GM18861 (cell line): ENCODE measurements around the gene THSD4.
"Not testable (repeated sequence)": the region's sequence is repeated elsewhere in the genome, so short reads cannot be mapped to it uniquely, and the experiment has no call there.

Experiments
- ATAC-seq: cut with Tn5 transposase; IDR thresholded peaks from one replicate; pipeline ENCODE4 v1.9.1; 2021; ENCODE audit not compliant: unreplicated experiment

THSD4 gene

DNA sequence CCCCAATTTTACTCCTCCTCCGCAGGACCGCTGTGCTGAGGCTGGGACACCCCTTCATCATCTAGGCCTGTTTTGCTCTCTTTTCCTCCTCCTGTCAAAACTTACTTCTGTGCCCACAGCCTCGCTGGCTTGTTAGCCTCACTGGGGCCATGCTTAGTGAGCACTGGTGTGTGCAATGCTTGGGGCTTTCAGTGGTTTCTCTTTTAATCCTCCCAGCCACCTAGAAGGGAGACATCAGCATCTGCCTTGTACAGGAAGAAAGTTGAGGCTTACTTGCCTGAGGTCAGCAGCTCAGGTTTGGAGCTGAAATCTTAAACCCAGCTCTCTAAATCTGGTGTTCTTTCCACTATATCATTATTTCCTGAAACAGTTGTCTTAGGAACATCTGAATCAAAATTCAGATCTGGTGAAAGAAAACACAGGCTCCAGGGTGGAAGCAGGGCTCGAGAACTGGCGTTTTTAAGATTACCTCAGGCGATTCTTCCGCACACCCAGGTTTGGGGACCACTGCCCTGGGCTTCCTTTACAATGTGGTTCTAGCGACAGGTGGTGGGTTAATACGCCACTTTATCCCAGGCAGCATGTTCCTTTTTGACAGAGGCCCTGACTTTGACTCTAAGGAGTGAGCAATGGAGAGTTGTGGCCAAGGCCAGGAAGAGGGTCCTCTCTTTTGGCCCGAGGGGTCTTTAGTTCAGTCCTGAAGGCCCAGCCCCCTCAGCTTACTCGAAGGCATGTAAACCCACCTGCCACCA, 3.8 kb downstream of the THSD4 start:
- no peak for ATAC-seq

DNA sequence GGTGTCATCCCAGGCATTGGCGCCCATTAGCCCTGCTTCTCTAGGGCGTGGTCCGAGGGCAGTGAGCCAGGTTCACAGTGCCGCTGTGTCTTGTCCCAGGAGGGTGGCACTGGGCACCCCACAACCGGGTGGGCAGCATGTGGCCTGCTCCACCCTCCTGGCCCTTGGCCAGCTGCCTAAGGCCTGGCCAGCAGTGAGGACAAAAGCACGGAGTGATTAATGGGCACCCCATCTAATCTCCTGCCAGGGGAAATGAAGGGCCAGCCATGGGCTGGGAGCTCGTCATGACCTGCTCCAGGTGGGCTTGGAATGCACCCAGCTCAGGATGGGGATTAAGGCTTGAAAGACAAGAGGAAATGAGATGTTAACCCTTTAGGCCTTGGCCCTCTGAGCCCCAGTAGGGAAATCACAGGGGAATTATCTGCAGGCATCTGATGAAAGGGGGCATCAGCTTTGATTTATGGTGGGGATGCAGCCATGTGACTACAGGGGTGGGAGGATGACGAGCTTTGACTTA, 5.2 kb downstream of the THSD4 start:
- no peak for ATAC-seq

DNA sequence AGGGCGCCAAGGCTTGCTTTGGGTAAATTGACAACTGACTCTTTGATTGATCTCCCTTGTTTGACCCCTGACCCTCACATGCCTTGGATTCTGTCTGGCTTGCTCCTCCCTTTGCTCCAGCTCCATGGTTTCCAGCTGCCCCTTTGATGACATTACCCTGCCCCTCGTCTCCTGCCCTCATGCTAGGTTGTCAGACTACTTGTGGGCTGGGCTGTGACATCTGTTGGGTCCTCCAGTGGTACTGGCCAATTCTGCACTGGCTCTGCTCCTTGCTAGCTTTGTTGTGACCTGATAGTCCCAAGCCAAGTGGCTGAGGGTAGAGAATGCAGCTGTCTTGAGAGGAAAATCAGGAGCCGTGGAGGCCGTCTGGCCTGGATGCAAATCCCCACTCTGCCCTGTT, 6.2 kb downstream of the THSD4 start:
- ATAC-seq, result no peak

- ATAC-seq, result no peak
Observed at GRCh38 chr15:71124937-71125790, 9.9 kb downstream of the THSD4 start.

DNA sequence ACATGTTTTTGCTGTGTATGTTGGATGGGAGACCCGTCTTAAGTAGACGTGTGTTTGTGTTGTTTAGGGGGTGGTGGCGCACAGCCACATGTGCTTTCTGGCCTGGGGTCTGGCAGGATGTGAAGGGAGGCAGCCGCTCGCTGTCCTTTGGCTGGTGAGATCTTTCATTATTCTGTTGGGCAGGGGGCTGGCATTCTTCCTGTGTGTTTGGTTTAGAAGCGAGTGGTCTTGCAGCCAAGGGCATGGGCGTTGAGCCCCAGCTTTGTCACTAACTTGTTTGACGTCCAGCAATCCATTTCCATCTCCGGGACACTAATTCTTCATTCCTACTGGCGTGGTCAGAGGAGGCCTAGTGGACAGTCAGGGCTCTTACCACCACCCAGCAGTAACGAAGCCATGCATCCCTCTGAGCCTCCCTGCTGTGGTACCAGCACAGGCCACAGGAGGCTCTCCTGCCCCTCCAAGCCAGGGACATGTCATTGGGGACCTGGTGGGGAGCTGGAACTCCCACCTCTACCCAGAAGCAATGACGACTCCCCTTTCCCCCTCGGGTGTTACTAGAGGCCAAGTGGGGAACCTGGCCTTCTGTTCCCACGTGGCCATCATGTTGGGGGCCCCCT, 10.7 kb downstream of the THSD4 start:
- no peak for ATAC-seq

GRCh38 chr15:71127083-71127482, 11.8 kb downstream of the THSD4 start:
- no peak for ATAC-seq

GRCh38 chr15:71128159-71128558, 12.9 kb downstream of the THSD4 start:
- not testable (repeated sequence) for ATAC-seq

- no peak for ATAC-seq
Observed at GRCh38 chr15:71128939-71129562, 13.8 kb downstream of the THSD4 start.

- no peak for ATAC-seq
Observed at GRCh38 chr15:71129669-71130068, 14.4 kb downstream of the THSD4 start.

DNA sequence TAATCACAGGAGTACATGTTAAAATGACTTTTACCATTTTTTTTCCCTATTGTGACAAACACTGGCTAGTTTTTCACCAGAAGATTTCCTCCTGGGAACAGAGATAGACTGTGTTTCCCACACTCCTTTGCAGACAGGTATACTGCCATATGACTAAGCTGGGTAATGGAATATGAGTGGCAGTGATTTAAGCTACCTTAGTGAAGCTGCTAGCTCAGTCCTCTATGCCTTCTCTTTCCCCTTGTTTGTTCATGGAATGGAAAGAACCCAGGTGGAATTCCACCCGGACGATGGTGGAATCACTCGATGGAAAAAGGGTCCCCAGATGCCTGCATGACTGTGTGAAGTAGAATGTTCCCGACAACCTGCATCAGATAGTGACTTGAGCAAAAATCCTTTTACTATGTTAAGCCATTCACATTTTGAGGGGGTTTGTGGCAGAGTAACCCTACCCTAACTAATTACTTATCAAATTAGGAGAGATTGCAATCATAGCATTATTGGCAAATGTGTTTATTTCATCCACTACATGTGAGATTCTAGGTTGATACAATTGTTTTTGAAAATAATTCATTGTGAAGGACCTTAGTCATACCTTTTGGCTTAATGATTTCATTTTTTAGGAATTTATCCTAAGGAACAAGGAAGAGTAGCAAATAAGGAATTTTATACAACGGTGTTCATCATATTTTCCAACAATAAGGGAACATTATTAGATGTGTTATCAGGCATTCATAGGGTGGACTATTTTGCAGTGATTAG, 16.5 kb downstream of the THSD4 start:
- ATAC-seq, result no peak

DNA sequence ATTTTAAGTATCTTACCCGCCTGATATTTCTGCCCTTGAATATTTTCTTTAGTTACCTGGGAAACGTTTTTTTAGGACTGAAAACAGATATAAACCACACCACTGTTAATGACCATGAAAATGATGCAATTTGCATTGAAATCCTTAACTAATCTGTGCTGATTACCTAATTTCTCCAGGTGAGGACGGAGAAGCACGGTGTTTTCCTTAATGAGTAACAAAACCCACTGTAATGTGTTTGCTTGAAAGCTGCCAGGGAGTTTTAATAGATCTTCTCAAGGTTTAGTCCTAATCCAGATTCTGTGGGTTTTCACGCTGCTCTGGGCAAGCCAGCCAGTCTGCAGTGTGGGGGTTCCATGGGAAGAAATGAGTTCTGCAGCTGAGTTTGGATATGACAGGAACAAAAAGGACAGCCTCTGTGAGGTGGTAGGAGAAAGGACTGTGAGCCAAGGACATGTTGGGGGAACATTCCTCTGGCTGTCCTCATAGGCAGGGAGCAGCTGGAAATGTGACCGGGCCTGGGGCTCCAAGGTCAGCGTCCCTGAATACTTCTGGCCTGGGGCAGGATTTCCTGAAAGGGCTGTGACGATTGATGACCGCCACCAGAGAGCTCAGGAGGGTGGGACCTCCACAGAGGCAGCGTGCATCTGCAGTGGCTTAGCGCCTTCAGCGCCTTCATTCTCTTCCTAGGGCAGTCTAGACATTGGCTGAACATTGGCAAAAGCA, 18.6 kb downstream of the THSD4 start:
- ATAC-seq, result no peak

GRCh38 chr15:71136159-71136783, 21.0 kb downstream of the THSD4 start:
- no peak for ATAC-seq

DNA sequence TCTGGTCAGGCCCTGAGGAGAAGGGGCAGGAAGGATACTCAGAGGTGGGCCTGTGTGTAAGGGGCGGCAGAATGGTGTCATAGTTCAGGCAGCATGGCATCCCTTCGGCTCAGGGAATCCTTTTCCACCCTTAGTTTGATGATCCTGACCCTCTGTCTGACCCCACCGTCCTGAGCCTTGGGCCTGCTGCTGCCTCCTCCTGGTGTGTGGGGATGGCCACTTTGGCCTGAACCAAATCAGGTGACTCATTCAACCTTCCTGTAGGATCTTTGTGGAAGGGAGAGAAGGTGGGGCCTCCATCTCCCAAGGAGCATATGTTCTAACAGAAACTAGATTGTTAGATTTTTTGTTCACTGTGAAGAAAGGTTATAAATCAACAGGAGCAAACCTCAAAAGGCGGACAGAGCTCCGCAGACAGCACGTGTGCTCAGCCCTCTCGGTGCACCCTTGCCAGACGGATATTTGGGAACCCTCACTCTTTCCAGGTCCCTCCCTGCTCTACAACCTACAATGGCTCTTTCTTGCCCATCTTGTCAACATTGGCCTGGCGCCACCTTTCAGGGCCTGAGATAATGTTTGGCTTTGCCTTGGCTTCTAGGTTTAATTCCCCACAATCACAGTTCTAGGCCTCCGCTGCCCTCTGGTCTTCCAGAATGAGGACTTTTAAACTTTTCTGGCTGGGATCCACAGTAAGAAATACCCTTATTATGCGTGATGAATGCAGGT, 21.7 kb downstream of the THSD4 start:
- ATAC-seq, result no peak

- no peak for ATAC-seq
Observed at GRCh38 chr15:71138473-71138872, 23.2 kb downstream of the THSD4 start.

- ATAC-seq, result no peak
Observed at GRCh38 chr15:71139241-71139640, 24.0 kb downstream of the THSD4 start.

DNA sequence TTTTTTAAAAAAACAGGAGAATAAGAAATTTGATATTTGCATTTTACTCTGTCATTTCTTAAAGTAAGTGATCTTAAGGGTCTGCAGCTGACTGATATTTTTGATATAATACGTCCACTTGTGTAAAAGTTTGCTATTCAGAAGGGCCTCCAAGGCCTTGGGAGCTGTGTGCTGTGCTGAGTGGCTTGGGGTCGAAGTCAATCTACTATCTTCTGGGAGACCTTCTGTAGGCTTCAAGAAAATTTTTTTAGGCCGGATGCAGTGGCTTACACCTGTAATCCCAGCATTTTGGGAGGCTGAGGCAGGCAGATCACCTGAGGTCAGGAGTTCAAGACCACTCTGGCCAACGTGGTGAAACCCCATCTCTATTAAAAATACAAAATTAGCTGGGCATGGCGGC, 26.3 kb downstream of the THSD4 start:
- no peak for ATAC-seq

DNA sequence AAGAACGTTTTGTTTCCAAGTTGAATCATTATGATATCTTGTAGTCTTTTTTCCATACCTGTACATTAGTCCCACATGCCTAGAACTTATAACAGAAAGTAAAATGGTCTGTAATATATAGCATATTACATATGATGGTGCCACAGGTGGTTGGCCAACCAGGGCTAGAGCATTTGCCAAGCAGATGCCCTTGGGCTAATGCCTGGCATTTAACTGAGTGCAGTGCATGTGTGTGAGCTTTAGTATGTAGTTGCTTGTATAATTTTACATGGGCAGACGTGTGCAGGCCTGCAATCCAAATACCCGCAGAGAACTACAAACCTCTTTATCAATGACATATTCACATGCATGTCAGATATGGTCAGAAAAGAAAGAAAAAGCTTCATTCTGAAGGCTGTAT, 27.5 kb downstream of the THSD4 start:
- ATAC-seq, result no peak

DNA sequence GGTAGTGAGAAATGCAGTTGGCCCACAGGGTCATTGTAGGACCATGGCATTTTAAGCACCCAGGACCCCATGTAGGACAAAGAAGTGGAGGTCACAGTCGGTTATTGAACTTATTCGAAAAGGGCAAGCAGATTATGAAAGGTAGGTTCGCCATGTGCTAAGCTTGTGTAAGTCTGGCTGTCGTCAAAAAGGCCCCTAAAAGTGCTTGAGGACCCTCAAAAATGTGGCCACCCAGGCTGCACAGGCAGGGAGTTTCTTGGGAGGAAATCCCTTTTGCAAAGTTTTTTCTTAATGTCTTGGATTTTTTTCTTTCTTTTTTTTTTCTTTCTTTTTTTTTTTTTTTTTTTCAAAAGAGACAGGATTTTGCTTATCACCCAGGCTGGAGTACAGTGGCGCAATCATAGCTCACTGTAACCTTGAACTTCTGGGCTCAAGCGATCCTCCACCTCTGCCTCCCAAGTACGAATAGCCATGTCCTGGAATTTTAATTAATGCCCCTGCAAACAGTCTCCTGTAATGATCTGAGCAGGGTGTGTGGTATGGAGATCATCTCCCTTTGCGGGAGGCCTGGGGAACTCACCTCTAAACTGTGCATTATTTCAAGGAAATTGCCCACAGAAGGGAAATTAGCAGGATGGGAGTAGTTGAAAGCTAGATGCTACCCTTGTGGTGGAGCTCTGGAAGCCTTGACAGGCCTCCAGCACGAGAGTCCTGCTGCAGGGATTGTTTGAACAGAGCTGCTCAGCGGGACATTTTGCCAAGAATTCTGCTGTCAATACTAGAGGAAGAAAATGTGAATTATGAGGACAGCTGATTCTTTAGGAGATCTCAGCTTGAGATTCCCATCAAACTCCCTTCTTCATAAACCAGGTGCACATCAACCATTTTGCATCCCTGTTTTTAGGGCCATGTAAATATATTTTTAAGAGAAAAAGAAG, 28.4 kb downstream of the THSD4 start:
- ATAC-seq, result no peak
